Measurements from ENCODE around the gene MTX2. TPM values are rescaled to one million over a fixed set of nuclear protein-coding genes. Genes with fewer than 3 reads are reported as not detected.

MTX2 gene
- total RNA-seq, 1 experiment from 2014 or later: 30.8 TPM

GRCh38 chr2:176328149-176328548, 58.9 kb downstream of the MTX2 start:
- no peaks in the 10 kb centered on the region for H3K9me3 Mint-ChIP-seq
- peaks cover 29 to 32% of the 10 kb centered on the region in 2 experiments for H3K4me1 Mint-ChIP-seq
- no peak overlapping the region for H3K9ac ChIP-seq (ENCODE audit: extremely low read depth, insufficient read length, low read length)
- H2BK20ac ChIP-seq (ENCODE audit: low read depth, low read length, poor library complexity, severe bottlenecking): no peak overlapping the region
- no peaks in the 10 kb centered on the region for H3K79me1 ChIP-seq (ENCODE audit: insufficient read depth, low read depth, low read length, poor library complexity, severe bottlenecking)
- H3K18ac ChIP-seq (ENCODE audit: insufficient read length, low read depth, low read length): no peak overlapping the region
- H3K4me2 ChIP-seq (ENCODE audit: insufficient read depth, insufficient read length, low read length): no peak overlapping the region
- no peak overlapping the region for H4K8ac ChIP-seq (replicated peaks; ENCODE audit: insufficient read length, low read depth, low read length)
- H3K27ac Mint-ChIP-seq: no peak overlapping the region
- no peak overlapping the region for H2BK15ac ChIP-seq (ENCODE audit: low read depth, low read length)
- peaks cover 2 to 6% (median 3%) of the 10 kb centered on the region in 3 experiments; a peak in 4 of 7 replicates for H3K36me3 Mint-ChIP-seq (ENCODE audit: insufficient read depth in 1 of 3, low read depth in 3 of 3)
- H3K4ac ChIP-seq (ENCODE audit: low read depth, low read length): no peak overlapping the region
- no peak overlapping the region for H4K91ac ChIP-seq (ENCODE audit: insufficient read length, low read depth, low read length)
- no peak overlapping the region for H4K5ac ChIP-seq (ENCODE audit: insufficient read length, low read depth, low read length)
- no peak overlapping the region for H3K23ac ChIP-seq (ENCODE audit: insufficient read length, low read depth, low read length)
- no peak overlapping the region for H3T11ph ChIP-seq (ENCODE audit: low read length)
- H2AK5ac ChIP-seq (ENCODE audit: insufficient read length, low read length): no peak overlapping the region
- H3K27ac ChIP-seq (ENCODE audit: insufficient read length, low read depth, low read length): no peak overlapping the region
- no peaks in the 10 kb centered on the region for H3K27me3 Mint-ChIP-seq (ENCODE audit: low read depth)
- no peak for TF ChIP-seq CTCF (conservative IDR thresholded peaks at IDR 0.05)
- no peaks in the 10 kb centered on the region; the same call in 1 of the 2 replicates for H3K4me1 ChIP-seq (ENCODE audit: insufficient read depth, low read length)
- H2BK120ac ChIP-seq (ENCODE audit: low read depth, low read length, poor library complexity, severe bottlenecking): no peak overlapping the region
- no peak overlapping the region for H2AFZ ChIP-seq (ENCODE audit: low read length)
- no peak overlapping the region for H2BK12ac ChIP-seq (ENCODE audit: insufficient read length, low read depth, low read length)
- H3K79me2 ChIP-seq (ENCODE audit: insufficient read depth, low read length): no peaks in the 10 kb centered on the region
- H3K23me2 ChIP-seq (ENCODE audit: insufficient read length, low read depth, low read length, poor library complexity, severe bottlenecking): no peaks in the 10 kb centered on the region
- WGBS (ENCODE audit: extremely low coverage, insufficient read length, low lambda C conversion rate): 100% methylated on average over 2 of the region's 3 CpGs
- no peaks in the 10 kb centered on the region for H4K20me1 ChIP-seq (ENCODE audit: control insufficient read depth, insufficient read depth, insufficient read length)
- no peak for DNase-seq
- no peak overlapping the region for H3K56ac ChIP-seq (ENCODE audit: insufficient read length, low read depth, low read length)
- no peak overlapping the region for H3K4me3 Mint-ChIP-seq
- no peak overlapping the region for H3K14ac ChIP-seq (ENCODE audit: insufficient read depth, low read length)
- H3K27me3 ChIP-seq (ENCODE audit: insufficient read depth, low read length): no peaks in the 10 kb centered on the region
- no peak overlapping the region for H2BK5ac ChIP-seq (ENCODE audit: insufficient read length, low read length)
- no peaks in the 10 kb centered on the region for H3K9me3 ChIP-seq (ENCODE audit: control insufficient read depth, low read depth, low read length)
